LNCAP (cell line): ENCODE data around the gene SULT4A1.

Experiments used
- CTCF ChIP-seq: fragments of 450-650 bp; IDR thresholded peaks from 2 replicates; pipeline ENCODE4 v1.5.1; 2017; ENCODE audit warnings: mild to moderate bottlenecking

Gene SULT4A1

GRCh38 chr22:43879901-43880540 lies 17.7 kb upstream of the SULT4A1 start:
- TF ChIP-seq CTCF, result no peak

GRCh38 chr22:43878831-43879550 lies 16.7 kb upstream of the SULT4A1 start:
- no peak for TF ChIP-seq CTCF

- no peak for TF ChIP-seq CTCF
Measured at GRCh38 chr22:43878079-43878795, 15.9 kb upstream of the SULT4A1 start.

GRCh38 chr22:43876866-43877509 lies 14.7 kb upstream of the SULT4A1 start:
- TF ChIP-seq CTCF, result no peak

- TF ChIP-seq CTCF, result no peak
Measured at GRCh38 chr22:43869799-43870198, 7.5 kb upstream of the SULT4A1 start.

GRCh38 chr22:43867839-43868635 lies 5.7 kb upstream of the SULT4A1 start:
- TF ChIP-seq CTCF, result no peak

GRCh38 chr22:43862882-43863202 lies 529 bp upstream of the SULT4A1 start:
- TF ChIP-seq CTCF, result no peak
